Measurements from ENCODE around the gene DIRAS3. TPM values are rescaled to one million over a fixed set of nuclear protein-coding genes. Genes with fewer than 3 reads are reported as not detected.

DIRAS3 gene, protein sequence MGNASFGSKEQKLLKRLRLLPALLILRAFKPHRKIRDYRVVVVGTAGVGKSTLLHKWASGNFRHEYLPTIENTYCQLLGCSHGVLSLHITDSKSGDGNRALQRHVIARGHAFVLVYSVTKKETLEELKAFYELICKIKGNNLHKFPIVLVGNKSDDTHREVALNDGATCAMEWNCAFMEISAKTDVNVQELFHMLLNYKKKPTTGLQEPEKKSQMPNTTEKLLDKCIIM
- total RNA-seq (2014; rRNA removed; shearing (Covaris generic)): 0.27 and 1.6 TPM in 2 replicates

GRCh38 chr1:68049941-68050878 lies at the start of gene DIRAS3:
DIRAS3 (minus strand) TSS chr1:68050627; CDS start chr1:68047297, 3,330 bp downstream.

Other genes starting within 250 kb of the DIRAS3 start
- 80.8 and 97.5 TPM in 2 replicates for gene GNG12, start 217.2 kb downstream of the DIRAS3 start, total RNA-seq (2014; rRNA removed; shearing (Covaris generic))
- 30.3 and 32.0 TPM in 2 replicates for gene WLS, start 181.9 kb upstream of the DIRAS3 start, total RNA-seq (2014; rRNA removed; shearing (Covaris generic))